ENCODE results near the gene RAB11FIP4. TPM values are rescaled to one million over a fixed set of nuclear protein-coding genes. Genes with fewer than 3 reads are reported as not detected.
"Not testable (repeated sequence)": the region's sequence is repeated elsewhere in the genome, so short reads cannot be mapped to it uniquely, and the experiment has no call there.

Gene RAB11FIP4
- total RNA-seq, 2 donors from 2014 or later: 35.6 to 62.2 TPM

DNA sequence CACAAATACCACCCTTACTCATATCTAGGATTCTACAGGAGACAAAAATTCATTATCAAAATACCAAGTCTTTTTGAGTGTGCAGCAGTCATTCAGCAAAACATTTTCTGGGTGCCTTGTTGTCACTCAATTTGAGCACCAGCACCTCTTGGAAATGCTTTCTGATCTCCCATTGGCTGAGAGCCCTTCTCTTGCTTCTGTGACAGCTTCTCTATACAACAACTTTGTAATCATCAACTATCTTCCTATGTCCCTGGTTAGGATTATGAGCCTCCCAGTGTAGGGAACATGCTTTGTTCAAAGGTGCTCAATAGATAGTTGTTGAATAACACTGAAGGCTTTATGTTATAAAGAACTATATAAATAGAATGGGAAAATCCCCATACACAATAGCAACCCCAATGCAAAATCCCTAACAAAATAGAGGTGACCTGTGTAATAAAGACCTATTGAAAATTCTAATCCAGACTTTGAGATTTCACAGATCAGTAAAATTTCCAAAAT, 10.3 kb upstream of the RAB11FIP4 start:
- H3K4me3 ChIP-seq (ENCODE audit: low read length): no peak overlapping the region
- H3K27ac ChIP-seq (ENCODE audit: low read depth, low read length): no peak overlapping the region
- Mint-ChIP-seq H3K4me1 (peaks cover 5% of the 10 kb centered on the region), H3K36me3 (ENCODE audit: low read depth) (peaks cover 8% of the 10 kb centered on the region), H3K27me3 (ENCODE audit: insufficient read depth) (no peaks in the 10 kb centered on the region), H3K4me3 (no peak overlapping the region), H3K27ac (no peak overlapping the region), H3K9me3 (no peaks in the 10 kb centered on the region)
- H3K36me3 ChIP-seq (ENCODE audit: control insufficient read depth, insufficient read depth, low read length): peaks cover 21% of the 10 kb centered on the region
- H3K27me3 ChIP-seq (ENCODE audit: control insufficient read depth, insufficient read depth, low read length, poor library complexity, severe bottlenecking): no peaks in the 10 kb centered on the region
- H3K9ac ChIP-seq (ENCODE audit: extremely low read depth, low read length, poor library complexity, severe bottlenecking): no peak overlapping the region
- no peaks in the 10 kb centered on the region for H3K4me1 ChIP-seq (ENCODE audit: control insufficient read depth, insufficient read depth, low read length)
- TF ChIP-seq, protein P1, sequence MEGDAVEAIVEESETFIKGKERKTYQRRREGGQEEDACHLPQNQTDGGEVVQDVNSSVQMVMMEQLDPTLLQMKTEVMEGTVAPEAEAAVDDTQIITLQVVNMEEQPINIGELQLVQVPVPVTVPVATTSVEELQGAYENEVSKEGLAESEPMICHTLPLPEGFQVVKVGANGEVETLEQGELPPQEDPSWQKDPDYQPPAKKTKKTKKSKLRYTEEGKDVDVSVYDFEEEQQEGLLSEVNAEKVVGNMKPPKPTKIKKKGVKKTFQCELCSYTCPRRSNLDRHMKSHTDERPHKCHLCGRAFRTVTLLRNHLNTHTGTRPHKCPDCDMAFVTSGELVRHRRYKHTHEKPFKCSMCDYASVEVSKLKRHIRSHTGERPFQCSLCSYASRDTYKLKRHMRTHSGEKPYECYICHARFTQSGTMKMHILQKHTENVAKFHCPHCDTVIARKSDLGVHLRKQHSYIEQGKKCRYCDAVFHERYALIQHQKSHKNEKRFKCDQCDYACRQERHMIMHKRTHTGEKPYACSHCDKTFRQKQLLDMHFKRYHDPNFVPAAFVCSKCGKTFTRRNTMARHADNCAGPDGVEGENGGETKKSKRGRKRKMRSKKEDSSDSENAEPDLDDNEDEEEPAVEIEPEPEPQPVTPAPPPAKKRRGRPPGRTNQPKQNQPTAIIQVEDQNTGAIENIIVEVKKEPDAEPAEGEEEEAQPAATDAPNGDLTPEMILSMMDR (conservative IDR thresholded peaks at IDR 0.05): no peak
- no peak for DNase-seq
- no peaks in the 10 kb centered on the region for H3K9me3 ChIP-seq (ENCODE audit: control insufficient read depth, low read length)

DNA sequence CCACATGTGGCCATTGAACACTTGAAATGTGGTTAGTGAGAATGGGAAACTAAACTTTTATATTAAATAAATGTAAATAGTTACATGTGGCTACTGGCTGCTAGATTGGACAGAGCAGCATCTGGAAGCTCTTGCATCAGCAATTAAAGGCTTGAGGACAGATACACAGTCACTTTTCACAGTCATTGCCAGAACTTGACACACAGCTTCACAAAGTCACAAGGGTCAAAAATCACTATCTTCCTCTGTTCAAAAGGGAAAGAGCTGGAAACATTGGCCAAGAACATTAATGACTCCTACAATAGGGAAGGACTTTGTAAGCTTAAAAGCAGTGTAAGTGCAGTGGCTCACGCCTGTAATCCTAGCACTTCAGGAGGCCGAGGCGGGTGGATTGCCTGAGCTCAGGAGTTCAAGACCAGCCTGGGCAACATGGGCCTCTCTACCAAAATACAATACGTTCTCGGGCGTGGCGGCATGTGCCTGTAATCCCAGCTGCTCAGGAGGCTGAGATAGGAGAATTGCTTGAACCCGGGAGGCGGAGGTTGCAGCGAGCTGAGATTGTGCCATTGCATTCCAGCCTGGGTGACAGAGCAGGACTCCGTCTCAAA, 8.7 kb upstream of the RAB11FIP4 start:
- not testable (repeated sequence) for H3K9me3 ChIP-seq (ENCODE audit: control insufficient read depth, low read length); H3K9ac ChIP-seq (ENCODE audit: extremely low read depth, low read length, poor library complexity, severe bottlenecking); H3K27ac ChIP-seq (ENCODE audit: low read depth, low read length); H3K4me1 ChIP-seq (ENCODE audit: control insufficient read depth, insufficient read depth, low read length); DNase-seq; H3K27me3 Mint-ChIP-seq (ENCODE audit: insufficient read depth); H3K27me3 ChIP-seq (ENCODE audit: control insufficient read depth, insufficient read depth, low read length, poor library complexity, severe bottlenecking); H3K4me3 Mint-ChIP-seq; H3K36me3 Mint-ChIP-seq (ENCODE audit: low read depth); H3K4me3 ChIP-seq (ENCODE audit: low read length); H3K4me1 Mint-ChIP-seq; H3K9me3 Mint-ChIP-seq; H3K27ac Mint-ChIP-seq
- 83 to 97% methylated on average over 7 to 11 of the region's 11 CpGs for WGBS, 2 experiments (ENCODE audit: insufficient coverage in 1 of 2, insufficient read length in 1 of 2)
- H3K36me3 ChIP-seq (ENCODE audit: control insufficient read depth, insufficient read depth, low read length): peaks cover 20% of the 10 kb centered on the region

- not testable (repeated sequence) for H3K4me3 Mint-ChIP-seq; H3K36me3 Mint-ChIP-seq (ENCODE audit: low read depth); H3K27me3 ChIP-seq (ENCODE audit: control insufficient read depth, insufficient read depth, low read length, poor library complexity, severe bottlenecking); H3K4me3 ChIP-seq (ENCODE audit: low read length); H3K9me3 ChIP-seq (ENCODE audit: control insufficient read depth, low read length); H3K9me3 Mint-ChIP-seq; H3K27ac ChIP-seq (ENCODE audit: low read depth, low read length); H3K9ac ChIP-seq (ENCODE audit: extremely low read depth, low read length, poor library complexity, severe bottlenecking); H3K4me1 ChIP-seq (ENCODE audit: control insufficient read depth, insufficient read depth, low read length); H3K27ac Mint-ChIP-seq; DNase-seq; H3K27me3 Mint-ChIP-seq (ENCODE audit: insufficient read depth)
- TF ChIP-seq, protein P1 (conservative IDR thresholded peaks at IDR 0.05): peak; percentile 27
- H3K36me3 ChIP-seq (ENCODE audit: control insufficient read depth, insufficient read depth, low read length): peaks cover 20% of the 10 kb centered on the region
- H3K4me1 Mint-ChIP-seq: peaks cover 11% of the 10 kb centered on the region
- WGBS, 2 experiments (ENCODE audit: insufficient coverage in 1 of 2, insufficient read length in 1 of 2): 90 to 92% methylated on average over 6 of the region's 6 CpGs
Observed at GRCh38 chr17:31383488-31383887, 8.0 kb upstream of the RAB11FIP4 start.

Data from endodermal cell (in vitro differentiated cells).